Neuron (in vitro differentiated cells): ENCODE measurements around the gene TGM5.
"Not testable (repeated sequence)": the region's sequence is repeated elsewhere in the genome, so short reads cannot be mapped to it uniquely, and the experiment has no call there.

Source experiments
- H2AFZ ChIP-seq: one replicate; pipeline ENCODE4 v1.6.1; 2013; ENCODE audit warnings: low read depth, mild to moderate bottlenecking, inconsistent platforms, low read length, moderate library complexity
- H3K27me3 ChIP-seq: one replicate; pipeline ENCODE4 v1.6.1; 2013; ENCODE audit warnings: low read length; ENCODE audit not compliant: insufficient read depth
- H3K36me3 ChIP-seq: one replicate; pipeline ENCODE4 v1.6.1; 2013; ENCODE audit warnings: low read length; ENCODE audit not compliant: insufficient read depth
- H3K4me1 ChIP-seq: one replicate; pipeline ENCODE4 v1.6.1; 2013; ENCODE audit warnings: low read length; ENCODE audit not compliant: insufficient read depth
- H3K4me3 ChIP-seq: 2 replicates; pipeline ENCODE4 v1.5.1; 2013; ENCODE audit warnings: mild to moderate bottlenecking, low read length, moderate library complexity
- H3K9me3 ChIP-seq: one replicate; pipeline ENCODE4 v1.6.1; 2013; ENCODE audit warnings: low read length

TGM5 gene

DNA sequence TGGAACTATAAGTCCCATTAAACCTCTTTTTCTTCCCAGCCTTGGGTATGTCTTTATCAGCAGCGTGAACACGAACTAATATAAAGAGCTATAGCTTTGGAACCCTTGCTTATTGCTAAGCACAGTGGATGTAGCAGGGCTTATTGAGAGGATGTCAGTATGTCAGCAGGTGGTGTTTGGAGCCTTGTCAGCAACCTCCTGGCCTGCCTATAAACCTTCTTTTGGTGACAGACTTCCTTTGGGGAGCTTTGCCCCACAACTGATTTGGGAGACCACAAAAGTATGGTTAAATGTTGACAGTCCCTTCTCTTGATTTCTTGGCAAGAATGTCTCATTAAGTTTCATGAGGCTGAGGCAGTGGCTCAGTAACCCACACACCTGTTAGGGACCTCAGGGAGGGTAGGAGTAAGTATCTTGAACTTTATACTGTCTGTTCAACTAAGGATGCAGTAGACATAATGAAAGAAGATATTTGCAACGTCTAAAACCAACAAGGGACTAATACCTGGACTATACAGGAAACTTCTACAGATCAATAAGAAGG, 66.7 kb downstream of the TGM5 start:
- Histone ChIP-seq H3K36me3 (peaks cover 11% of the 10 kb centered on the region), H3K4me1 (no peaks in the 10 kb centered on the region), H3K27me3 (no peaks in the 10 kb centered on the region), H2AFZ (no peak overlapping the region), H3K4me3 (no peak overlapping the region), H3K9me3 (no peaks in the 10 kb centered on the region)

DNA sequence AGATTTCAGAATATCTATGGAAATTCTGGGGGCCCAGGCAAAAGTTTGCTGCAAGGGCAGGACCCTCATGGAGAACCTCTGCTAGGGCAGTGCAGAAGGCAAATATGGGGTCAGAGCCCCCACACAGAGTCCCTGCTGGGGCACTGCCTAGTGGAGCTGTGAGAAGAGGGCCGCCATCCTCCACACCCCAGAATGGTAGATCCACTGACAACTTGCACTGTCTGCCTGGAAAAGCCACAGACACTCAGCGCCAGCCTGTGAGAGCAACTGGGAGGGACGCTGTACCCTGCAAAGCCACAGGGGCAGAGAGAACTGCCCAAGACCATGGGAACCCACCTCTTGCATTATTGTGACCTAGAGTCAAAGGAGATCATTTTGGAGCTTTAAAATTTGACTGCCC, 67.7 kb downstream of the TGM5 start:
- no peaks in the 10 kb centered on the region for H3K27me3 ChIP-seq
- no peaks in the 10 kb centered on the region for H3K9me3 ChIP-seq
- H3K4me1 ChIP-seq = no peaks in the 10 kb centered on the region
- peaks cover 18% of the 10 kb centered on the region for H3K36me3 ChIP-seq
- no peak overlapping the region for H2AFZ ChIP-seq
- no peak overlapping the region for H3K4me3 ChIP-seq

DNA sequence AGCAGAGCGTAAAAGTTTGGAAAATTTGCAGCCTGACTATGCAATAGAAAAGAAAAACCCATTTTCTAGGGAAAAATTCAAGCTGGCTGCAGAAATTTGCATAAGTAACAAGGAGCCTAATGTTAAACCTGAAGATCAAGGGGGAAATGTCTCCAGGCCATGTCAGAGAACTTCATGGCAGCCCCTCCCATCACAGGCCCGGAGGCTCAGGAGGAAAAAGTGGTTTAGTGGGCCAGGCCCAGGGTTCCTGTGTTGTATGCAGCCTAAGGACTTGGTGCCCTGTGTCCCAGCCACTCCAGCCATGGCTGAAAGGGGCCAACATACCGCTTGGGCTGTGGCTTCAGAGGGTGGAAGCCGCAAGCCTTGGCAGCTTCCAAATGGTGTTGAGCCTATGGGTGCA, 68.2 kb downstream of the TGM5 start:
- H3K4me3 ChIP-seq, H3K27me3 ChIP-seq, H2AFZ ChIP-seq, H3K4me1 ChIP-seq, H3K9me3 ChIP-seq: not testable (repeated sequence)
- peaks cover 18% of the 10 kb centered on the region for H3K36me3 ChIP-seq

DNA sequence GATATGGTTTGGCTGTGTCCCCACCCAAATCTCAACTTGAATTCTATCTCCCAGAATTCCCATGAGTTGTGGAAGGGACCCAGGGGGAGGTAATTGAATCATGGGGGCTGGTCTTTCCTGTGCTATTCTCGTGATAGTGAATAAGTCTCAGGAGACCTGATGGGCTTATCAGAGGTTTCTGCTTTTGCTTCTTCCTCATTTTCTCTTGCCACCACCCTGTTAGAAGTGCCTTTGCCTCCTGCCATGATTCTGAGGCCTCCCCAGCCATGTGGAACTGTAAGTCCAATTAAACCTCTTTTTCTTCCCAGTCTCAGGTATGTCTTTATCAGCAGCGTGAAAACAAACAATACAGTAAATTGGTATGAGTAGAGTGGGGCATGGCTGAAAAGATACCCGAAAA, 69.0 kb downstream of the TGM5 start:
- H3K27me3 ChIP-seq, H3K9me3 ChIP-seq, H3K4me3 ChIP-seq, H2AFZ ChIP-seq, H3K4me1 ChIP-seq: not testable (repeated sequence)
- peaks cover 24% of the 10 kb centered on the region for H3K36me3 ChIP-seq

DNA sequence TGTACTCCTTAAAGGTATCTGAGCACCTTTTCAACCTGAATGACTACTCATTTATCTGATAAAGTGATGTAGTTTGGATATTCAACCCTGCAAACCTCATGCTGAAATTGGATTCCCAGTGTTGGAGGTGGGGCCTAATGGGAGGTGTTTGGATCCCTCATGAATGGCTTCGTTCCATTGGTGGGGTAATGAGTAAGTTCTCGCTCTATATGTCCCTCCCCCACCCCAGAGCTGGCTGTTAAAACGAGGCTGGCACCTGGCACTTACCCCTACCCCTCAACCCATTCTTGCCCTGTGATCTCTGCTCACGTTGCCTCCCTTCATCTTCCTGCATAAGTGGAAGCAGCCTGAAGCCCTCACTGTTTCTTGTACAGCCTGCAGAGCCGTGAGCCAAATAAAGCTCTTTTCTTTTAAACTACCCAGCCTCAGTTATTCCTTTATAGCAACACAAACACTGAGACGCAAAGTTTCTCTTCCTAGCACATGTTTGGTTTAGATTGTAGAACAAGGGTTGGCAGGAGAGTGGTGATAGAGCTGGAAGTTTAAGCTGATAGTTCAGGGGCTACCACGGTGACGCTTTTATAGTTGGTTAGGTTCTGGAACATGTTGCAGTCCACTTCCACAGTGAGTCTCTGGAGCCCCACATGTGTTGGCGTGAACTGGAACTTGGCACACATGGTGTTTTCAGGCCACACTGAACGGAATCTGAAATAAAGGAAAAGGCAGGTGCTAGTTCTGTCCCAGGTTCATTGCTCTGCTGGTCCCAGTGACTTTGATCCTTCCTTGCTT, 69.8 kb downstream of the TGM5 start:
- Histone ChIP-seq H3K27me3 (no peaks in the 10 kb centered on the region), H3K4me3 (no peak overlapping the region), H3K9me3 (no peaks in the 10 kb centered on the region), H3K4me1 (no peaks in the 10 kb centered on the region), H3K36me3 (peaks cover 32% of the 10 kb centered on the region), H2AFZ (no peak overlapping the region)

DNA sequence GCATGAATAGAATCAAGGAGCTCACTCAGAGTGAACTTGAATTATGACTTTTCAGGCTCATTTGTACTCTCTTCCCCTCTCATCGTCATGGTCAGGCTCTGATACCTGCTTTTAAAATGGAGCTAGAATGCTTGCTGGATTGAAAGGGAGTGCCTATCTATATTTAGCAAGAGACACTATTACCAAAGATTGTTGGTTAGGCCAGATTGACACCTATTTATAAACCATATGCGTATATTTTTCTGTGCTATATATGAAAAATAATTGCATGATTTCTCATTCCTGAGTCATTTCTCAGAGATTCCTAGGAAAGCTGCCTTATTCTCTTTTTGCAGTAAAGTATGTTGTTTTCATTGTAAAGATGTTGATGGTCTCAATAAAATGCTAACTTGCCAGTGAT, 71.9 kb downstream of the TGM5 start:
- peaks cover 52% of the 10 kb centered on the region for H3K36me3 ChIP-seq

DNA sequence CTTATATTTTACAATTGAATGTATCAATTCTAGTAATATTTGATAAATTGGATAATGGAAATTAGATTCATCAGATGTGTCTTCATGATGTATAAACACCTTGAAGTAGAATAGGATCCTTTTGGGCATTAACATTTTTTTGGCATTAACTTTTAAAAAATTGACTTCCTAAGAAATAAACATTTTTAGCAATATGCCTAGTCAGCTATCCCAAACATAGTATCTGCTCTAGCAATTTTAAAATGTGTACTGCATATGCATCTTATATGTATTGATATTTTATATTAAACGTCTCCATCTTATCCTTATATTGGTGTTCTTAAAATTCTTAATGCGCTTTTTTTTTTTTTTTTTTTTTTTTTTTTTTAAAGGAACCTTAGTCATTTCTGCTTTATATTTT, 73.0 kb downstream of the TGM5 start:
- Histone ChIP-seq H3K4me3 (no peak overlapping the region), H3K27me3 (no peaks in the 10 kb centered on the region), H3K4me1 (no peaks in the 10 kb centered on the region), H3K36me3 (peaks cover 61% of the 10 kb centered on the region), H2AFZ (no peak overlapping the region), H3K9me3 (no peaks in the 10 kb centered on the region)

More for the DNA sequence above, 71.9 kb downstream of the TGM5 start:
- no peaks in the 10 kb centered on the region for H3K4me1 ChIP-seq
- no peaks in the 10 kb centered on the region for H3K9me3 ChIP-seq
- H3K27me3 ChIP-seq = no peaks in the 10 kb centered on the region
- no peak overlapping the region for H3K4me3 ChIP-seq
- no peak overlapping the region for H2AFZ ChIP-seq

DNA sequence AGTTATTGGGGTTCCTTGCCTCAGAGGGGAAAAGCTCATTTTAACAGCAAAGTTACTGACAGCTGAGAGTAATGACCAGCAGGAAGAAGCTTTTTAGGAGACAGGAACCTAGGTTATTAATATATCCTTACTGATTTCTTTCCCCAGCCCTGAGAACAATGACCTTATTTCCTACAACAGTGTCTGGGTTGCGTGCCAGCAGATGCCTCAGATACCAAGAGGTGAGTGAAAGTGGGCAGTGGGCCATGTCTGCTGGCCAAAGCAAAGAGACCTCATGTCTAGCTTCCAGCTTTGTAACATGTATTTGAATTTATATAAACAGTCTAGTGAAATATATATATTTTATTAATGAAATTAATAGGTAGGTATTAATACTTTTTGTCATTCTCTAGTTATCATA, 76.5 kb downstream of the TGM5 start:
- no peak overlapping the region for H2AFZ ChIP-seq
- no peak overlapping the region for H3K4me3 ChIP-seq
- H3K27me3 ChIP-seq = no peaks in the 10 kb centered on the region
- peaks cover 9% of the 10 kb centered on the region for H3K4me1 ChIP-seq
- no peaks in the 10 kb centered on the region for H3K9me3 ChIP-seq
- peaks cover 49% of the 10 kb centered on the region for H3K36me3 ChIP-seq

DNA sequence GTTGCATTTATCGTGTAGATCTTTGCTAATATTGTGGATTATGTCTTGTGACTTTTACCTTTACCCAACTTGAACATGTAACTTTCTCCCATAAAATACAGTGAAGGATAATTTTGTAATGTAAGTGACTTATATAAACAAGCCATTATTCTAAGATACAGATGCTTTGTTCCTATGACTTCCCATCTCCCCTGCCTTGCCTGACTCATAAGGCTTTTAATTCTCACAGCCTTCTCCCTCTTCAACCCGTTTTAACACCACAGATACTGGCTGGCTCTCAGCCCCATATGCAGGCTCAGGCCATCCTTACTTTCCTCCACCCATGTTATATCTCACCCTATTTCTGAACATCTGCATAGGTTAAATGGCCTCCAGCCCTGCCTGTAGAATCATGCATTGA, 77.4 kb downstream of the TGM5 start:
- Histone ChIP-seq H3K27me3 (no peaks in the 10 kb centered on the region), H3K36me3 (peaks cover 45% of the 10 kb centered on the region), H3K4me1 (peaks cover 11% of the 10 kb centered on the region), H3K4me3 (no peak overlapping the region), H2AFZ (no peak overlapping the region), H3K9me3 (no peaks in the 10 kb centered on the region)

DNA sequence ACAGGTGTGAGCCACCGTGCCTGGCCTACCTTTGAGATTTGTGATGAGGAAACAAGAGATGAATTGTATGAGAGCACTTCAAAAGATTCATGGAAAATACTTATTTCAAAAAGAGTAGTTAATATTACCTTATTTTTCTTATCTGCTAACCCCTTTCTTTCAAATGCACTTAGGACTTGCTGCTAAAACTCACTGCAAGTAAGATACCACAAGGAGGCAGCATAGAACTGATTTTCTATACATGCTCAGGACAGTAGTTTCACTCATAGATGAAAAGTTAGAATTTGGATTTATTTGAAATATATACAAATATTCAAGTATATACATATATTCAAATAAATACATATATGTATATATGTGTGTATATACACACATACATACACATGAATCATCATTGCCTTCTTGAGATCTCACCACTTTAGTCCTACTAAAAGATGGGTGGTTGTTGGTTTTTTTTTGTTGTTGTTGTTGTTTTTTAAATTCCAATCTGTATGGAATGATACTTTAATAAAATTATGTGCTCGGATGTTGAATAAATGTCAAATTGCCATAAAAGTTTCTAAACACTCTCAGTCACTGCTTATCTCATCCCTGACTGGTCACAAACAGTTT, 79.1 kb downstream of the TGM5 start:
- Histone ChIP-seq H3K27me3 (no peaks in the 10 kb centered on the region), H3K4me3 (no peak overlapping the region), H3K36me3 (peaks cover 35% of the 10 kb centered on the region), H3K4me1 (peaks cover 11% of the 10 kb centered on the region), H2AFZ (no peak overlapping the region), H3K9me3 (no peaks in the 10 kb centered on the region)

DNA sequence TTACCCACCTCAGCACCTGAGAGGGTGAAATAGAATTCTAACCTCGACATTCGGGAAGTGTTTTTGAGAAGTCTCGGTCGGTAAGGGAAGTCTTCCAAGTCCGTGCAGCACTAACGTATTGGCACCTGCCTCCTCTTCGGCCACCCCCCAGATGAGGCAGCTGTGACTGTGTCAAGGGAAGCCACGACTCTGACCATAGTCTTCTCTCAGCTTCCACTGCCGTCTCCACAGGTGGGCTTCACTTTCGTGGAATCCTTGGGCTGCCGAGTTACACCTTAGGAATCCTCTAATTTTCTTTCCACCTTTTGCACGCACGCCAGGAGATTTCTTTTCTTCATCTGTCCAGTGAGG, 80.8 kb downstream of the TGM5 start:
- Histone ChIP-seq H2AFZ (peak overlapping the region; percentile 58), H3K27me3 (no peaks in the 10 kb centered on the region)

DNA sequence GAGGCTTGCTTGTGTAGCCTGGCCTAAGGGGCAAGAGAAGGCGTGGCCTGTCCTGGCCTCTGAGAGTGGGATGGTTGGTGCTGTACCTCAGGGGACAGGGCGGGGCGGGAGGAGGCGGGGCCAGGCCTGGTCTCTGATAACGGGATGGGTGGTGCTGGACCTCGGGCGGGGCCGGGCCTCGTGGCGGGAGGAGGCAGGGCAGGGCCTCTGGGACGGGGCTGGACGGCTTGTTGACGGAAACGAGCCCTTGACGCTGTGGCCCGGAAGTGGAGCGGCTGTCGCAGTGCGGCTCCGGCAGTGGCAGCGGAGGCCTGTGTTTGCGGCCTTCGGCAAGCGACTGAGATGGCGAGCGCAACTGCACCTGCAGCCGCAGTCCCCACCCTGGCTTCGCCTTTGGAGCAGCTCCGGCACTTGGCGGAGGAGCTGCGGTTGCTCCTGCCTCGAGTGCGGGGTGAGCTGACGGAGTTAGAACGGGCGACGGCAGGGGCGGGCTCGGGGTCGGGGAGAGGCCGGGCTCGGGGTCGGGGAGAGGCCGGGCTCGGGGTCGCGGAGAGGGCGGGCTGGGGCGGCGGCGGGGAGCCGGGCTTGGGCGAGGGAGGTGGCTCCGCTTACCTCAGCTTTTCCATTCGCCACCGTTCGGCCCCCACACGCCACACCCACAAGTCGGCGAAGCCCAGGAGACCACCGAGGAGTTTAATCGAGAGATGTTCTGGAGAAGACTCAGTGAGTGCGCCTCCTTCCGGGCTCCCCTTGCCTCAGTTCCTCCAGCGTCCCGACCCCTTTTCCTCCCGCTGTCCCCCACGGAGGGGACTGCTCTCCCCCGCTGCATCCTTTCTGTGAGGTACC, 81.3 kb downstream of the TGM5 start, which contains the start of gene CCNDBP1:
CCNDBP1 (plus strand) TSS at position 247 of the 846 bp plus-strand sequence; CDS start at position 343, 96 bp downstream.
- peak within 1 kb of the TSS; percentile 63 for H3K4me3 ChIP-seq
- peaks cover 11% of the 10 kb centered on the region for H3K4me1 ChIP-seq
- no peaks in the 10 kb centered on the region for H3K9me3 ChIP-seq
- H3K27me3 ChIP-seq = no peaks in the 10 kb centered on the region
- H3K36me3 ChIP-seq = peaks cover 17% of the 10 kb centered on the region
- H2AFZ ChIP-seq = peak within 1 kb of the TSS; percentile 58

More for the DNA sequence above, 80.8 kb downstream of the TGM5 start:
- peak overlapping the region; percentile 63 for H3K4me3 ChIP-seq
- peaks cover 11% of the 10 kb centered on the region for H3K4me1 ChIP-seq
- H3K36me3 ChIP-seq = peaks cover 20% of the 10 kb centered on the region
- H3K9me3 ChIP-seq = no peaks in the 10 kb centered on the region
